Fibroblast of skin of abdomen (primary cell): ENCODE data around the gene HS3ST6.
"Not testable (repeated sequence)": the region's sequence is repeated elsewhere in the genome, so short reads cannot be mapped to it uniquely, and the experiment has no call there.

Source experiments
- DNase-seq: peaks from one replicate; pipeline ENCODE4 v3.0.0-alpha.2; 2013

HS3ST6 gene

DNA sequence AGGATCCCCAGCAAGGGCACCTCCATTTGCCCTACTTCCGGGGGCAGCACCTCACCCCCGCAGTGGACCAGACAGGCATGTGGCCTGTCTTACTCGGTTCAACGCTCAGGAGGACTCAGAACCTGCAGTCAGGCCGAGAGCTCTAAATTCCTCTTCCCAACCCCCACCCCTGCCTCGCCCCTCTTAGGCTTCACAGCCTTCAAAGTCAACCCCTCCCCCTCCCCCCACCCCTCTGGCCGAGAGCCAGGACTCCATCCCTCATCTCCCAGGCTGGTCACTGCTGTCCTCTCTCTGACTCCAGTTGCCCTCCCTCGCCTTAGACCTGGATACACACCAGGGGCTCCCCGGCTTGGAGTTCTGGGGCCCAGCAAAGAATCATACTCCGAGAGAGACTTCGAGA is 8.1 kb upstream of the HS3ST6 start:
- no peak for DNase-seq

DNA sequence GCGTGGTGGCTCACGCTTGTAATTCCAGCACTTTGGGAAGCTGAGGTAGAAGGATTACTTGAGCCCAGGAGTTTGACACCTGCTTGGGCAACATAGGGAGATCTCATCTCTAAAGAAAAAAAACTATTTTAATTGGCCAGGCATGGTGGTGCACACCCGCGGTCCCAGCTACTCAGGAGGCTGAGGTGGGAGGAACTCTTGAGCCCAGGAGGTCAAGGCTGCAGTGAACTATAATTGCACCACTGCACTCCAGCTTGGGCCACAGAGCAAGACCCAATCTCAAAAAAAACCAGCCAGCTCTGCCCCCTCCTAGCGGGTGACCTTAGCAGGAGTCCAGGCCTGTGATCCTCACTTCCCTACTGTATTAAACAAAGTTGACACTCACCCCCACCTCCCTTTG is 5.9 kb upstream of the HS3ST6 start:
- no peak for DNase-seq

DNA sequence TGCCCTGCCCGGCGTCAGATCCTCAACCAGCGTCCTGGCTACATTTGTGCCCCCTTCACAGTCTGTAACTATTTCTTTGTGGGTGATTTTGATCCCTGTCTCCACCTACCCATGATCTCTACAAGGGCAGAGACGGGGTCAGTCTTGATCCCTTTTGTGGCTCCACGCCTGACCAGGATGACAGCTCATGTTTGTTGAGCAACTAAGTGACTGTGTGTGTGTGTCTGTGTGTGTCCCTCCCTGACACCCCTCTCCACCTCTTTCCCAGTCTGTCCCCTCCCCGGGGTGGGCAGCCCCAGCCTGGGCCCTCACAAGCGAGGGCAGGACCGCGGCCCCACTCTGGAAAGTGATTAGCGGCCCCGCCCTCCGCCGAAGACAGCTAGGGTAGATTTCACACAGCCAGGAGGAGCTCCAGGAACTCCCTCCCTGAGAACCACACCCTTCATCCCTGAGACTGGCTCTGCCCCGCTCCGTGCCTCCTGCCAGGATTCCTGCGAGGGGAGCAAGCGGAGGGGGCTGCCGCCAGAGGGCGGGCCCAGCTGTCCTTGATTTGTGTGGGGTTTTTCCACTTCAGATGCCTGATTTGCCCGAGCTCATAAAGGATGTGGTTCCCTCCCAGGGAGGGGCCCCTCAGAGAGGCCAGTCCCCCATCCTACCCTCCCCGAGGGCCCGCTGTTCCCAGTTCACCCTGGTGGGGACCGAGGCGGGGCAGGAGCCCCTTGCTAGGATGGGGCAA is 5.3 kb upstream of the HS3ST6 start:
- peak; percentile 47 for DNase-seq

DNA sequence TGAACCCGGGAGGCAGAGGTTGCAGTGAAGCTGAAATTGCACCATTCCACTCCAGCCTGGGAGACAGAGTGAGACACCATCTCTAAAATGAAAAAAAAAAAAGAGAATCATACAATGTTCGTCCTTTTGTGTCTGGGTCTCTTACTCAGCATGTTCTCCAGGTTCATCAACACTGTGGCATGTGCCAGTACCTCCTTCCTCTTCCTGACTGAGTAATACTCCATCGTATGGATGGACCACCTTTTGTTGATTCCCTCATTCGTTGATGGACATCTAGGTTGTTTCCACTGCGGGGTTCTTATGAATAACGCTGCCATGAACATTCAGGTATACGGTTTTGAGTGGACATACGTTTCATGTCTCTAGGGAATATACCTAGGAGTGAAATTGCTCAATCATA is 4.1 kb upstream of the HS3ST6 start:
- no peak for DNase-seq

DNA sequence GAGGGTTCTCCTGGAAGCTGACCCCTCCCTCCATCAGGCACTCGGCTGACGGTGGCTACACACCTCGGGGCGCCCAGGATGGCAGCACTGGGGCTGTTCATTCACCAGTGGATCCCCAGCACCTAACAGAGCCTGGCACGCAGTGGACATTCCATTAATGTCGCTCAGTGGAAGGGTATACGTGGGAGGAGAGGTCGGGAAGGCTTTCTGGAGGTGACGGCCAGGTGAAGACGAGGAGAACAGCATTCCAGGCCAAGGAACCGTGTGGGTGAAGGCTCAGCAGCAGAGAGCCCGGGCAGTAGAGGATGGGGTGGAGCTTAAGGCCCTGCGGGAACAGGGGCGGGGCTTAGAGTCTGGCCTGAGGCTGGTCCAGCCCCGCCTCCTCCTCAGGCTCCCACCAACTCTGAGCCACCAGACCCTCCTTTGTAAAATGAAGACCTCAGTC is 2.5 kb upstream of the HS3ST6 start:
- DNase-seq: no peak

DNA sequence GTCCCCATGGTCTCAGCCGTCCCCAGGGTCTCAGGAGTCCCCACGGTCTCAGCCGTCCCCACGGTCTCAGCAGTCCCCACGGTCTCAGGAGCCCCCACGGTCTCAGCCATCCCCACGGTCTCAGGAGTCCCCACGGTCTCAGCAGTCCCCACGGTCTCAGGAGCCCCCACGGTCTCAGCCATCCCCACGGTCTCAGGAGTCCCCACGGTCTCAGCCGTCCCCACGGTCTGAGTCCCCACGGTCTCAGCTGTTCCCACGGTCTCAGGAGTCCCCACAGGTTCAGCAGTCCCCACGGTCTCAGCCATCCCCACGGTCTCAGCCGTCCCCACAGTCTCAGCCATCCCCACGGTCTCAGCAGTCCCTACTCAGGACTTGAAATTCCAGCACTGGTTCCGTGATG is 1.9 kb upstream of the HS3ST6 start:
- DNase-seq: not testable (repeated sequence)

DNA sequence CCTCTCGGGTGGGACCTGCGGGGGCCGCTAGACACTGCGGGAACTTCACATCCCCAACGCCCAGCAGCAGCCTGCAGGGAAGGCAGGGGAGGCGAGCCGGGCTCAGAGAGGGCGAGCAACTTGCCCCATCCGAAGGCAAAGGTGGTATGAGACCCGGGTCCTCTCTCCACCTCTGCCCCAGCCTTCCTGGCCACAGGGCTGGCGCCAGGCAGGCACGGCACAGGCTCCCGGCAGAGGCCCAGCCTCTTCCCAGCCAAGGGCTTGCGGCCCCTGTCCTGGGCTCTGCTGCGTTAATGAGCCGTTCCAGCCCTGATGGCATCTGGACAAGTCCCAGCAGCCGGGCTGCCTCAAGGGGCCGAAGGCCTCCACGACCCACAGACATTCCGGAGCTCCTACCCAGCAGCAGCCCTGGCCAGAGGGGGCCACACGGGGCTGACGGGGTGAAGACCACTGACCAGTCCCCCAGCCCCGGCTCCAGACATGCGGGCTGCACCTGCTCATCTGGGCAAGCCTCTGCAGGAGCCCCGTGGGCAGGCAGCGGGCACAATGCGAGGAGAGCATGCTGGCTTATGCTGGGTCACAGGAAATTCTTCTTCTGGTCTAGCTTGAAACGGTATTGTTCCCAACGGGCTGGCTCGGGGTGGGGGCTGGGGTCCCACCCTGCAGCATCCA is 1.2 kb upstream of the HS3ST6 start:
- no peak for DNase-seq

DNA sequence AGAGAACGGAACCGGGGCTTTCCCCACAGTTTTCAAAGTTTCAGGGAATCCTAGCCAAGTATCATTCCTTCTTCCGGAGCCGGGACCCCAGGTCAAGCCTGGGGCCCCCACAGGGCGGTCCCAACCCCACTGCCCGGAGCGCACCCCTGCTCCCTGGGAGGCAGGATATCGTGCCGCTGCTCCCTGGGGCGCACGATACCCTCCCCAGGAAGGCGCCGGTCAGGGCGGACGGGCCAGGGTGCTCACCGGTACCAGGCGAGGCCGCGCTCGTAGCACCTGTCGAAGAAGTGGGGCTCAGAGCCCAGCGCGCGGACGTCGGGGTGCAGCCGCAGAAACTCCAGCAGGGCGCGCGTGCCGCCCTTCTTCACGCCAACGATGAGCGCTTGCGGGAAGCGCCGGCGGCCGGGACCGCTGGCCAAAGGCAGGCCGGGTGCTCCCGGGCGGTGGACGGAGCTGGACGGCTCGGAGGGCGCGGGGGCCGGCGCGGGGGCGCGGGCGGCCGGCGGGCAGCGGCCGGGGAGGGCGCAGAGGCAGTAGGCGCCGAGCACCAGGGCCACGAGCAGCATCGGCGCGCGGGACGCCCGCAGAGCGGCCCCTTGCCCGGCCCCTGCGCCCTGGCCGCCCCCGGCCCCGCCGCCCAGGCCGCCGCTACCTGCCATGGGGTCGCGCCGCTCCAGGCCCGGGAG is 407 bp downstream of the HS3ST6 start:
- DNase-seq: no peak

DNA sequence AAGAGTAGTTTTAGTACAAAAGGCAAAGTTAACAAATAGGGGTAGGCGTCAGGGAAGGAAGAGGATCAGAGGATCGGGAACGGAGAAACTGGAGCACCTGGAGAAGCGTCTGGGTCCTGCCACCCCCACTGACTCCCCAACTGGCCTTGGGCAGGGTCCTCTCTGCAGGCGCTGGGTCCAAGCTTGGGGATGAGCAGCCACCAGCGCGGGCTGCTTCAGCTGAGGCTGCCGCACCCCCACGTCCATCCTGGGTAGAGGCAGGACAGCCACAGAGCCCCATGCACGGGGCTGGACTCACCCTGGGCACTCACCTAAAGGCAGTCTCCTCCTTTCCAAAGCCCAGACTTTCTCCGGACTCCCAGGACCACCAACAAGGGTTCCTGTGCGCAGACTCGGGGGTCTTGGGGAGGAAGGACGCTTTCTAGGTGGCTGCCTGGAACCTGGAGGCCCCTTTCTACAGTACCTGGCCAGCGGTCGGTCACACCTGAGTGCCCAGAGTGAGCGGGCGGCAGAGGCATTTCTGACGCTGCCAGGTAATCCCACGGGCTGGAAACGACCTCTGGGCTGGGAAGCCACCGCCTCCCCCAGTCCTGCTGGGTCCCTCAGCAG is 1.1 kb downstream of the HS3ST6 start:
- no peak for DNase-seq

DNA sequence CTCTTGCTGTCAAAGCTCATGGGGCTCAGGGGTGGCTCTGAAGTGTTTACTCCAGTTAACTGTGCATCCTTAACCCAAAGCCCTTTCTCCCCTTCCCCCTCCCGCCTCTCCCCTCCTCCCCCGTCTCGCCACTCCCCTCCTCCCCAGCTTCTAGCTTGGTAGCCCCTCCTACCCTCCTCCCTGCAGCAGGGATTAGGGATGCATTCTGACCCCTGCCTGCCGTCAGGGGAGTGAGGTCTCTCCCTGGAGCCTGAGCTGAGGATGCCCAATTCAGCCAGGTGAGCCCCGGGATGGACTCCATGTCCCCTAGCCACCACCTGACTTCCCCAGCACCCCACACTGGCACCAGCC is 1.6 kb downstream of the HS3ST6 start:
- no peak for DNase-seq

DNA sequence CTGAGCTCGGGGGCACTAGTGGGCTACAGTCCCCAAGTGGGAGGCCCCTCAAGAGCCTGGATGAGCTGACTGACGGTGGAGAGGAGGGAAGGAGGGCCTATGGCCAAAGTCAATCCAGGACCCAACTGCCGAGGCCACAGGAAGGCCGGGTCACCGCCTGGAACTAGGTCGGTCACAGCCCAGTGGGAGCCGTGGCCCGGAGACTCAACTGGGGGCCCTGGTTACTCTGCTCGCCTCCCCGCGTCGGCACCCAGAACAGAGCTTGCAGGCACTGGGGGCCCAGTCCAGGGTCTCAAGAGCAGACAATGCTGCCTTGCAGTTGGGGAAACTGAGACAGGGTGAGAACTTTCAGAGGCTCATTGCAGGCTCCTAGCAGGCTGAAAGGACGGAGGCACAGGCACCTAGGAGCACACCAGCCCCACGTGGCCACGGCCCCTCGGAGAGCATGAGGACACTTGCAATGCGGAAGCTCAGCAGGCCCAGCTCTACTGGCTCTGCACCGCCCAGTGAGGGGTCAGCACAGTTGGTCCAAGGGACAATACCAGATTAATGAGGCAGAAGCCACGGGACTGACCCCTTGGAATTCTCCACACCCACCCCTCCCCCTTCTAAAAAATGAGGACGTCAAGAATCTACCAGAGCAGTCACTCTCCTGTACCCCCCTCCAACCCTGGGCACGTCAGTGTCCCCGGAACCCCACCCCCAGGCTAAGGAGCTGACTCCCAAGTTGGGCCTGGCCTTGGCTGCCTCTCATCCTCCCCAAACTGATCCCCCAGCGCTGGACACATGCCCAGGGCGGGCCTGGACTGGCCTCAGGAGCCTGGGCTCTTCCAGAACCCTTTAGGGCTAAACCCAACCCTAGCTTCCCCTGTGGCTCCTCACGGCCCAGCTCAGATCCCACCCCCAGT is 2.2 kb downstream of the HS3ST6 start:
- DNase-seq: no peak

DNA sequence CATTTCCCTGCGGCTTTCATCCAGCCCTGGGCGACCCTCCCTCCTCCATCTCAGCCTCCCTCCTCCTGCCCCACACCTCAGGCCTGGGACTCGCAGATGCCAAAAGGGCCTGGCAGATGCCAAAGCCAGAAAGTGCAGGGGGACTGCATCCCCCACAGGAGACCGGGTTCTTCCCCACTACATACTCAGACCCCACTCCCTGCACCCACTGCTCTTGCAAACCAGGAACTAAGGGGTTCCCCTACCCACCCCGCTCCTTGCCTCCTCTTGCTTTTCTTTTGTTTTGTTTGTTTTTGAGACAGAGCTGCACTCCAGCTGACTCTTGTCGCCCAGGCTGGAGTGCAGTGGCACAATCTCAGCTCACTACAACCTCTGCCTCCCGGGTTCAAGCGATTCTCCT is 3.2 kb downstream of the HS3ST6 start:
- no peak for DNase-seq

DNA sequence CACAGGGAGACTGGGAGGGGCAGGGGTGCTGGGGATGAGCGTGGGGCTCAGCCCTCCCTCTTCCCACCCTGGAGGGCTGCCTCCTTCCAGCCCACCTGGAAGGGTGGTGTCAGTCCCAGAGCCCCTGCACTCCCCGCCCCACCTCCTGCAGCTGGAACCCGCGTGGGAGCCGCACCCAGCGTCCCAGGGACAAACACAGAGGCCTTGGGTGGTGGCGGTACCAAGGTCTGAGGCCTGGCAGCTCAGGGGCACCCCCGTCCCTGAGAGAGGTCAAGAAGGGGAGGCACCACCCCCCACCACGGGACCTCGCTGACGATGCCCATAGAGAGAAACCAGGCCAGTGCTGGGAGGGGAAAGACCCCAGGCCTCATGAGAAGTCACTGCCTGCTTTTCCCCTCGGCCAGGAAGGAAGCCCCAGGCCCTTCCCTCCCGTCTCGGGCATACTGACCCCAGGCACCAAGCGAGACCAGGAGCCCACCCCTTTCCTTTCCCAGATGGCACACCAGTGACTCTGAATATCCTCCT is 4.1 kb downstream of the HS3ST6 start:
- DNase-seq: no peak

DNA sequence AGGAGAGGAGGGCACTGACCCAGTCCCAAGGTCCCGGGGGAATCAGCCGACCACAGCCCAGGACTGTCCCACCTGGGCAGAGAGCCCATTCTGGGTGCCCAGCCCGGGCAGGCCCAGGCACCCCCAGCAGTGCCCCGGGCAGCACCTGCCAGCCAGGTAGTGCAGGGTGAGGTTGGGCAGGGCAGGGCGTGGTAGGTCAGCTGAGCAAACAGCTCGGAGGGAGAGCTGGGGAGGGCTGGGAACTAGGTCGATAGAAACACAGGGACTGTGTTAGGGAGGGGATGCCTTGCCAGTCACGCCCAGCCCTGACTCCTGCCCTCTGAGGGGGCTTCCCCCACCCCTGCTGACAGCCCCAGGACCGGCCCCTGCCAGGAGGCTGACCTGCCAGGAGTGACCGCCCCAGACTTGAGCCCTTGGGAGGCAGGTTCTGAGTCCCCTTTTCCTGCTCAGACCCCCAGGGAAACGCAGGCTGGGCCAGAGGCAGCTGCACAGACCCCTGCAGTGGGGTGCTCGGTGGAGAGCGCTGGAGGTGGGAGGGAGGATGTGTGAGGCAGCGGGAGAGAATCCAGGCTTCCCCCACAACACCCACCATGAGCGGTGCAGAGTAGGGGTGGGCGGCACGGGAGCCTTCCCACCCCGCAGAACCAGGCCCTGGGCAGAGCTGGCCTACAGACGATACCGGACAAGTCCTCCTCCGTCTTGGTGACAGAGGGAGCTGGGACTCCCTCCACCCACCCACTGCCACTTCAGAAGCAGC is 4.7 kb downstream of the HS3ST6 start:
- no peak for DNase-seq

DNA sequence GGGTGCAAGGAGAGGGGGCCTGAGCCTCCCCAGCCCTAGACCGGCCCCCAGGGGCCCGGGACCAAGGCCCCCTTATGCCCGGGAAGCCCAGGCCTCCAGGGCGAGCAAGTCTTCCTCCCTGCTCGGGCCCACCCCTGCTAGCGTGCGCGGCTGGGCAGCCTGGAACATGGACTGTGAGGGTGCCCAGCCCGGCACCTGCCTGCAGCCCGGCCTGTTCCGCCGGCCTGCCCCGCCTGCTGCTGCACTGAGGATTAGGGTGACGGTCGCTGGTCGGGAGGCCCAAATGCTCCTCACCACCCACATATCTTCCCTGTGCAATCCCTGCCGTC is 6.0 kb downstream of the HS3ST6 start:
- DNase-seq: no peak

DNA sequence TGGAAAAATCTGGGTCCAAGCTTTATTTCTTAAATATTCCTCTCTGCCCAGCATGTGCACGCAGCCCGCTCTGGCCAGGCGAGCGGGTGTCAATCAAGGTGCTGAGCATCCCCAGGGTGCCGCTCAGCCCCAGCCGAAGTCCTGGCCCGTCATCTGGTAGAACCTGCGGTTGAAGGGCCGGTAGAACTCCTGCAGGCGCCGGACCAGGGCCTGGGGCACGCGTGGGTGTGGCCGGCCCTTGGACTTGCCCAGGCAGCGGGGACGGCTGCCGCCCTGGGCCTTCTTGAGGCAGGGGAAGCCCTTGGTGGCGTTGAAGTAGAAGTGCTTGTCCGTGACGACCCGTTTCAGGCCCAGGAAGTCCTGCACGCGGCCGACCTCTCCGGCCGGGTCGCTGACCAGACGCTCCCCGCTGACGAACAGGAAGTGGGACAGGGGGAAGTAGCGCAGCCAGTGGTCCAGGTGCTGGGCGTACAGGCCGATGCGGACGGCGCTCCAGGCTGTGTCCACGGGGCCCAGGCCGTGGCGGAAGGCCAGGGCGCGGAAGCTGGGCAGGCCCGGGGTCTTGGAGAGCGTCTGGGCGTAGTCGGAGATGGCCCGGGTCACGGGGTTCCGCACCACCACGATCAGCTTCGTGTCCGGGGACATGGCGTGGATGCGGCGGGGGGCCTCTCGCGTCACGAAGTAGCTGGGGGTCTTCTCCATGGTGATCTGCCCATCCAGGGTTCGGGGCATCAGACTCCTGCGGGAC is 6.6 kb downstream of the HS3ST6 start:
- no peak for DNase-seq

DNA sequence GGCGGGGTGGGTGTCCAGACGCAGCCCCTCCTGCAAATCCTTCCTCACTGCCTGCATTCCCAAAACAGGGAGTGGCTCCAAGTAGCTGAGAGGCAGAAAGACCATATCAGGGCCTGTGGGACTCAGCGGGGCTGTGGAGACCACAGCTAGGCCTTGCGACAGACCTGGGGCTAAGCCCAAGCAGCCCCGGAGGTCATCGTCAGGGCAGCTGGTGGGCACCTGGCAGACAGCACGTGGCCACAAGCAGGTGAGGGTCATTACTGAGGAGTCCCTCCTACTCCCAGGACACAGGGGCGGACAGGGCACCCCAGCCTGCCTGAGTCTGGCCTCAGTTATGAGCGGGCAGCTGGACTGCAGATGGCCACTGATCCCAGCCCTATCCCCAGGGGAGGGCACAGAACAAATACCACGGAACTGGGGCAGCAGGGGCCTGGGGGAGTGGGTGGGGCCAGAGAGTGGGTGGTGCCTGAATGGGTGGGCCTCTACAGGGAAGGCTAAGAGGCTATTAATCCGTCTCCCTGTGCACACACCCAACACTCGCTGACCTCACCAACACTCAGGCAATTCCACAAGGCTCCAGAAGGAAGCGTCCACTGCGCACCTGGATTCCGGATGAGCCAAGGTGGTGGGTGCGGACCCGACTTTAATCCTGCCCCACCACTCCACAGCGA is 8.5 kb downstream of the HS3ST6 start:
- no peak for DNase-seq

DNA sequence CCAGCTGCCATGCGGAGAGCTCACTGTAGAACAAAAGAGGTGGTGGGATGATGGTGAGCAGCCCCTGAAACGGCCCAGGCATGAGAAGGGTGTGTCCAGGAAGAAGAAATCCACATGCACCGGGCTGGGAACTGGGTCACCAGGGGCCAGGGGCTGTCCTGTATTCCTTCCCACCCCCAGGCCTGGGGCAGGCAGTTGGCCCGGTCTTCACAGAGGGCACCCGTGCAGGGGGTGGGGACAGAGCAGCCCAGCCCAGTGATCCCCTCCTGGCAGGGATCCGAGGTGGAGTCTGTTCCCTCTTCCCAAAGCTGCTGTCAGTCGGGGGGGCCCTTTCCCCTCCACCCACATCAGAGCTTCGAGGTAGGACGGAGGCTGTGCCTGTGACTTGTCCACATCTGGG is 9.2 kb downstream of the HS3ST6 start:
- no peak for DNase-seq

DNA sequence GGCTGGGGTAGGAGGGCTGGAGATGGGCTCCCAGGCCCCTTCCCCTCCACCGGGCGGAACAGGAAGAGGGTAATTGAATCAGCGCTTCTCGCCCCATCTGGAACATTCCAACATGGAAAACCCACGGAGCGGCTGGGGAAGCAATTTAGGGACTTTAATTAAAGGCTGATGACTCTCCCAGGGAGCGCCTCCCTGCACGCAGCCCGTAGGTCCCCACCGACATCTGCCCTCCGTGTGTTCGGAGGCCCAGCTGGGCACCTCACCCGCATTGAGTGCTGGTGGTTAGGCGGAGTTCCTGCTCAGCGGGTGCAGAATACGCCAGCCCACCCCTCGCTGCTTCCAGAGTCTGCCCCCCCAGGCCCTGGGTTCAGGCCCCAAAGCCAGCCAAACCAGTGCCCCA is 10.0 kb downstream of the HS3ST6 start:
- DNase-seq: no peak

DNA sequence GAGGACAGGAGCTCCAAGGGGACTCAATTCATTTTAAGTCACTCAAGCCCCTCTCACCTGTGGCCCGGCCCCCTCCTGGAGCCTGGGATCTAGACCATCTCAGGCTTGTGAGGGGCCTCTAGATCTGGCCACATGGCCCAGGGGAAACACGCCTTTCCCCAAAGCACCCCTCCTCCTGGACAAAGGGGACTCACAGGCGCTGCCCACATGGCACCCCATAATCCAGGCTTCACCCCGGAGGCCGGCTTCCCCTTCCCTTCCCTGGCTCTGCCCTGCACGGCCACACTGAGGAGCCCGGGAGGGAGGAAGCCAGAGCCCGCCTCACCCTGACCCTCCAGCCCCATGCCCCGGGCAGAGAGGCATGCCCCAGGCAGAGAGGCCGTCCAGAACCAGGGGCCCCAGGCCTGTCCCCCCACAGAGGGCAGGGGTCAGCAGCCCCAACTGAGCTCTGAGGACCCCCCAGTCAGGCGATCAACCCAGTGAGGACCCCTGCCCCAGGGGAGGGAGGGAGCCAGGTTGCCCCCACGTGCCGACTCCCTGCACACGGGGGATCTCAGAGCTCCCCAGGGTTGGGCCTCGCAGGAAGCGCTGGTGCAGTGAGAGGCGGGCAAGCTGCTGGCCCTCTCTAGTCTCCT is 10.9 kb downstream of the HS3ST6 start:
- DNase-seq: no peak
